Activated naive CD8-positive, alpha-beta T cell treated with anti-CD3 and anti-CD28 coated beads, Interleukin-2, amount 10 ng/mL, durations not matched to agents 7 days and 5 days (primary cell): ENCODE results near the gene FBN3. TPM values are rescaled to one million over a fixed set of nuclear protein-coding genes. Genes with fewer than 3 reads are reported as not detected.

Experiments
- ATAC-seq: fragments of 150-1000 bp; cut with Tn5 transposase; one replicate; pipeline ENCODE4 v1.10.0; 2021; ENCODE audit warnings: low read depth, moderate library complexity
- POLR2A ChIA-PET: fragments of 350-600 bp; sonication (Branson Sonifier 250); formaldehyde crosslinking; loops from one replicate; lab custom pipeline; 2021; ENCODE audit warnings: antibody characterized with exemption; lab: Charles Lee
- DNase-seq: peaks from one replicate; pipeline ENCODE4 v3.0.0; 2021
- H3K27ac Mint-ChIP-seq: one replicate; pipeline ENCODE4 v1.8.0; 2022; ENCODE audit warnings: mild to moderate bottlenecking, mixed read lengths
- H3K27me3 Mint-ChIP-seq: one replicate; pipeline ENCODE4 v1.8.0; 2022; ENCODE audit warnings: mild to moderate bottlenecking, moderate library complexity, mixed read lengths
- H3K36me3 Mint-ChIP-seq: one replicate; pipeline ENCODE4 v1.8.0; 2021; ENCODE audit warnings: mild to moderate bottlenecking, mixed read lengths
- H3K4me1 Mint-ChIP-seq: one replicate; pipeline ENCODE4 v1.8.0; 2021; ENCODE audit warnings: mixed read lengths
- H3K4me3 Mint-ChIP-seq: one replicate; pipeline ENCODE4 v1.8.0; 2022; ENCODE audit warnings: mild to moderate bottlenecking, moderate library complexity, mixed read lengths
- H3K9me3 Mint-ChIP-seq: one replicate; pipeline ENCODE4 v1.8.0; 2021; ENCODE audit warnings: mixed read lengths
- total RNA-seq, 2 experiments: library from RNA; stranded (reverse); gene quantifications; one replicate each; pipeline ENCODE4 v1.2.3, GENCODE V29; 2021

The FBN3 gene
- total RNA-seq, 2 experiments from 2014 or later = 0.03 to 0.50 TPM

GRCh38 chr19:8120636-8121480, 28.5 kb downstream of the FBN3 start:
- Mint-ChIP-seq H3K9me3 (no peaks in the 10 kb centered on the region), H3K27ac (no peak overlapping the region), H3K27me3 (peaks cover 2% of the 10 kb centered on the region), H3K36me3 (no peaks in the 10 kb centered on the region), H3K4me3 (no peak overlapping the region), H3K4me1 (peaks cover 3% of the 10 kb centered on the region)
- POLR2A ChIA-PET = no interaction called here
- DNase-seq = no peak
- no peak for ATAC-seq

- Mint-ChIP-seq H3K27ac (no peak overlapping the region), H3K36me3 (no peaks in the 10 kb centered on the region), H3K9me3 (no peaks in the 10 kb centered on the region), H3K4me3 (no peak overlapping the region), H3K4me1 (no peaks in the 10 kb centered on the region), H3K27me3 (peaks cover 5% of the 10 kb centered on the region)
- ATAC-seq (no peak), DNase-seq (no peak)
- POLR2A ChIA-PET = no interaction called here
Measured at GRCh38 chr19:8117991-8118390, 31.4 kb downstream of the FBN3 start.

DNA sequence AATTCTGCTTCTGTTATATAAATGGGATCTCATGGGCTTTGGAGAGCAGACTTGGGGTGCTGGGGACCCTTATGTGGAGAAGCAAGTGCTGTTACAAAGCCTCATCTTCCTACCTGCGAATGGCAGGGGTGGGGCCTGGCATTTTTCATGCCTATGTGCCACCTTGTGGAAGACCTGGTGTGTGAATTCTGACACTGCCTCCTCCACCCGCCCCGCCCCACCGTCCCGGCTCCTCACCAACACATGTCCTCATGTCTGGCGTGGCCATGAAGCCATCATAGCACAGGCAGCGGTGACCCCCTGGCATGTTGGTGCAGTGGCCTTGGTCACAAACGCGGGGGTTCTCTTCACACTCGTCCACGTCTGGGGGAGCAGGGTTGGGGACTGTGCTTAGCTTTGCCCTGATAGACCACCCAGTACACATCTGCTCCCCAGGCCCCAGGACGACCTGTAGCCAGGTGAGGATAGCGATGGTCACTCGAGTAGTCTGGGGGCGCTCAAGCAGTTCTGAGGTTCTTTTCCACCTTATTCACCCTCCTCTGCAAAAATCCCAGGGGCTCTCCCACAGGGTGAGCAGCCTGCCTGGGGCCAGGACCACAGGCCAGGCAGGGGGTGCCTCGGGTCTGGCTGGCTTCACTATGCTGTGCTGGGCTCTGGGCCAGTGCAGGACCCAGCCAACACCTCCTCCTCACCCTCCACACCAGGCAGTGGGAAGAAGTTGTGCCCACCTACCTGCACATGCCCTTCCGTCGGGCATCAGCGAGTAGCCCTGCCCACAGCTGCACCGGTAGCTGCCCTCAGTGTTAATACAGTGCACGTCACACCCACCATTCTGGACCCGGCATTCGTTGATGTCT, 32.7 kb downstream of the FBN3 start:
- Mint-ChIP-seq H3K4me3 (no peak overlapping the region), H3K9me3 (no peaks in the 10 kb centered on the region), H3K27ac (no peak overlapping the region), H3K27me3 (peaks cover 5% of the 10 kb centered on the region), H3K4me1 (no peaks in the 10 kb centered on the region), H3K36me3 (no peaks in the 10 kb centered on the region)
- POLR2A ChIA-PET = no interaction called here
- ATAC-seq (no peak), DNase-seq (no peak)

- Mint-ChIP-seq H3K4me3 (no peak overlapping the region), H3K4me1 (no peaks in the 10 kb centered on the region), H3K9me3 (no peaks in the 10 kb centered on the region), H3K27me3 (peaks cover 5% of the 10 kb centered on the region), H3K27ac (no peak overlapping the region), H3K36me3 (no peaks in the 10 kb centered on the region)
- ATAC-seq = no peak
- POLR2A ChIA-PET = no interaction called here
- DNase-seq = no peak
Measured at GRCh38 chr19:8115805-8116396, 33.5 kb downstream of the FBN3 start.

- ATAC-seq = no peak
- no peaks in the 10 kb centered on the region for H3K9me3 Mint-ChIP-seq
Measured at GRCh38 chr19:8113017-8113416, 36.4 kb downstream of the FBN3 start.

DNA sequence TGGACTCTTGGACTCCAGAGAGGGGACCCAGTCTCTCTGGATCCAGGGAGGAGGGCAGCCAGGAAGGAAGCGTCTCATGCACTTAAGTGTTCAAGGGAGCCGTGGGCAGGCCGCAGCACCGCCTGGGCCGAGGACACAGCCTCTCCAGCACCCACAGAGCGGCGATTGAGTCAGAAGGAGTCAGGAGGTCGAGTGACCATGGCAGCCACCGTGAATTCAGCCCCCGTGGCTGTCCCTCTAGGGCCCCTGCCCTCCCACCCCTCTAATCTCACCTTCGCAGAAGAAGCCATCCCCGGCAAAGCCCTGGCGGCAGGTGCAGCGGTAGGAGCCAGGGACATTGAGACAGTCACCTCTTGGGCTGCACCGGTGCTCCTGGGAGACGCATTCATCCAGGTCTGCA, 38.0 kb downstream of the FBN3 start:
- peaks cover 8% of the 10 kb centered on the region for H3K27me3 Mint-ChIP-seq

More at GRCh38 chr19:8113017-8113416, 36.4 kb downstream of the FBN3 start:
- Mint-ChIP-seq H3K4me3 (no peak overlapping the region), H3K27me3 (peaks cover 8% of the 10 kb centered on the region), H3K4me1 (no peaks in the 10 kb centered on the region), H3K27ac (no peak overlapping the region), H3K36me3 (no peaks in the 10 kb centered on the region)
- POLR2A ChIA-PET = no interaction called here
- no peak for DNase-seq

GRCh38 chr19:8110931-8111330, 38.5 kb downstream of the FBN3 start:
- Mint-ChIP-seq H3K4me1 (no peaks in the 10 kb centered on the region), H3K27me3 (peaks cover 8% of the 10 kb centered on the region), H3K4me3 (no peak overlapping the region), H3K9me3 (no peaks in the 10 kb centered on the region), H3K27ac (no peak overlapping the region), H3K36me3 (no peaks in the 10 kb centered on the region)
- DNase-seq (no peak), ATAC-seq (no peak)
- POLR2A ChIA-PET = no interaction called here

More for the DNA sequence above, 38.0 kb downstream of the FBN3 start:
- Mint-ChIP-seq H3K4me3 (no peak overlapping the region), H3K27ac (no peak overlapping the region), H3K36me3 (no peaks in the 10 kb centered on the region), H3K9me3 (no peaks in the 10 kb centered on the region), H3K4me1 (no peaks in the 10 kb centered on the region)
- POLR2A ChIA-PET = no interaction called here
- no peak for DNase-seq
- ATAC-seq = no peak

DNA sequence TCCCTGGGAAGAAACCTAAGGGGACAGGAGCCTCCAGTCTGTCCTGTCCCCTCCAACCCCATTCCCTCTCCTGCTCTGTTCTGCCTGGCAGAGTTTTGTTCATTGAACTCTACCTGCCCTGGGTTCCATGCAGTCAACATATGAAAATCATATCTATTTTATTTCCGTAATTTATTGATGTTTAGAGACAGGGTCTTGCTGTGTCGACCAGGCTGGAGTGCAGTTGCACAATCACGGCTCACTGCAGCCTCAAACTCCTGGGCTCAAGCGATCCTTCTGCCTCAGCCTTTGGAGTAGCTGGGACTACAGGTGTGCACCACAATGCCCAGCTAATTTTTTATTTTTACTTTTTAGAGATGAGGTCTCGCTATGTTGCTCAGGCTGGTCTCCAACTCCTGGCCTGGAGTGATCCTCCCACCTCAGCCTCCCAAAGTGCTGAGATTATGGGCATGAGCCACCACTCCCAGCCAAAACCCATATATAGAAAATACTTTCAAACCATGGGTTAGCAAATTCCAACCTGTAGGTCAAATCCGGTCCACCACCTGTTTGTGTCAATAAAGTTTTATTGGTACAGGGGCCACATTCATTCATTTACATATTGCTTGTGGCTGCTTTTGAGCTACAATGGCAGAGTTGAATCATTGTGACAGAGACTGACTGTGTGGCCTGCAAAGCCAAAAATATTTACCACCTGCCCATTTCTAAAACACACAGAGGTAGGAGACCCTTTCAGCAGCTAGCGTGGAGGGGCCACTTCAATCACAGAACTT, 39.3 kb downstream of the FBN3 start:
- H3K27ac Mint-ChIP-seq = no peak overlapping the region
- no peaks in the 10 kb centered on the region for H3K9me3 Mint-ChIP-seq
- H3K4me1 Mint-ChIP-seq = no peaks in the 10 kb centered on the region
- no peak for ATAC-seq
- no peak overlapping the region for H3K4me3 Mint-ChIP-seq
- no peak for DNase-seq
- H3K27me3 Mint-ChIP-seq = peaks cover 10% of the 10 kb centered on the region
- no peaks in the 10 kb centered on the region for H3K36me3 Mint-ChIP-seq
- POLR2A ChIA-PET = no interaction called here

- H3K27ac Mint-ChIP-seq = no peak overlapping the region
- DNase-seq (no peak), ATAC-seq (no peak)
- no peaks in the 10 kb centered on the region for H3K36me3 Mint-ChIP-seq
- H3K4me3 Mint-ChIP-seq = no peak overlapping the region
- POLR2A ChIA-PET = no interaction called here
- no peaks in the 10 kb centered on the region for H3K9me3 Mint-ChIP-seq
- no peaks in the 10 kb centered on the region for H3K4me1 Mint-ChIP-seq
- peaks cover 7% of the 10 kb centered on the region for H3K27me3 Mint-ChIP-seq
Measured at GRCh38 chr19:8109455-8109854, 39.9 kb downstream of the FBN3 start.

DNA sequence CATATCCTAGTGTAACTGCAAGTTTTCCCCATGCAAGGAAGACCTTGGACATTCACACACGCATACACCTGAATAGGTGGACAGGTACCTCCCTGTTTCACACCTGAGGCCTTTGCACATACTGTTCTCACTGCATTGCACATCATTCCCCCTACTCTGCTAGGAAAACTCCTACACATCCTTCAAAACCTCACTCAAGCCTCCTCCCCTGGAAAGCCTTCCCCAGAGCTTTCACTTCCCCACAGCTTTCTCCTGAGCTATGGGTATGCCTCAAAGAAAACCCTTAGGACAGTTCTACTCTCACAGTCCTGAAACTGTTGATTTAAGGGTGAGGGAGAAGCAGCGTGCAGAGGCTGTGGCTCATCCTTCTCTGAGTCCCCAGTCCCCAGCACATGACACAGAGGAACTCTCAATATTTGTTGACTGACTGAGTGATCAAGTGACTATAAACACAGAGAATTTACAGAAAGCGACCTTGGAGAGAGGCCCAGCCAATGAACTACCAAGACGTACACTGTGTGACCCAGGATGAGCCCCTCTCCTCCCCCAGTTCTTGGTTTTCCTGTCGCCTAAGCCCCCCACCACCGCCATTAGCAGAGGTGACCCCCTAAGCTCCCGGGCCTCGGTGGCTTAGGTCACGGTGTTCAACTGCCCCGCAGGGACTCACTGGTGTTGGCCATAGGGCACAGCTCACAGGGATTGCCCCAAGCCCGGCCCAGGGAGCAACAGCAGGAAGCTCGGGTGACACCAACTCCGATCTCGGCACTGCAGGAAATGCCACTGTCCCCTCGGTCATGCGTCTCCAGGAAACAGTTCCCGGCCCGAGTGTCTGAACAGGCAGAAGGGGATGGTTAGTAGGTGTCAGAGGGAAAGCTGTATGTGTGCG, 40.6 kb downstream of the FBN3 start:
- POLR2A ChIA-PET = no interaction called here
- no peaks in the 10 kb centered on the region for H3K36me3 Mint-ChIP-seq
- no peak overlapping the region for H3K27ac Mint-ChIP-seq
- H3K4me1 Mint-ChIP-seq = no peaks in the 10 kb centered on the region
- DNase-seq (no peak), ATAC-seq (no peak)
- H3K4me3 Mint-ChIP-seq = no peak overlapping the region
- no peaks in the 10 kb centered on the region for H3K9me3 Mint-ChIP-seq
- peaks cover 7% of the 10 kb centered on the region for H3K27me3 Mint-ChIP-seq

DNA sequence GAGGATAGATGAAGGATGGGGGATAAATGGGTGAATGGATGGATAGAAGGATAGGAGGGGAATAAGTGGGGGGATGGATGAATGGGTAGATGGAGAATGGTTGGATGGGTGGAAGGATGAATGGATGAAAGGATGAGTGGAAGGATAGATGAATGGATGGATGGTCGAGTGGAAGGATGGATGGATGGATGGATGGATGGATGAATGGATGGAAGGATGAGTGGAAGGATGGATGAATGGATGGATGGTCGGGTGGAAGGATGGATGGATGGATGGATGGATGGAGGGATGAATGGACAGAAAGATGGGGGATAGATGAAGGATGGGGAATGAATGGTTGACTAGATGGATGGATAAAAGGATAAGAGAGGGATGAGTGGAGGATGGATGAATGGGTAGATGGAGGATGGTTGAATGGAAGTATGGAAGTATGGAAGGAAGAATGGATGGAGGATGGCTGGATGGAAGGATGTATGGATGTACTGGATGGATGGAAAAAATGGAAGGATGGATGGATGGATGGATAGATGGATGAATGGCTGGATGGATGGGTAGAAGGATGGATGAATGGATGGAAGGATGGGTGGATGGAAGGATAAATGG, 42.0 kb downstream of the FBN3 start:
- DNase-seq = no peak
- POLR2A ChIA-PET = no interaction called here
- ATAC-seq = no peak
- Mint-ChIP-seq H3K27me3 (peaks cover 7% of the 10 kb centered on the region), H3K4me1 (no peaks in the 10 kb centered on the region), H3K9me3 (no peaks in the 10 kb centered on the region), H3K27ac (no peak overlapping the region), H3K4me3 (no peak overlapping the region), H3K36me3 (no peaks in the 10 kb centered on the region)

GRCh38 chr19:8105471-8105870, 43.9 kb downstream of the FBN3 start:
- H3K27ac Mint-ChIP-seq = no peak overlapping the region
- DNase-seq (no peak), ATAC-seq (no peak)
- no peak overlapping the region for H3K4me3 Mint-ChIP-seq
- H3K27me3 Mint-ChIP-seq = peaks cover 7% of the 10 kb centered on the region
- POLR2A ChIA-PET = no interaction called here
- no peaks in the 10 kb centered on the region for H3K4me1 Mint-ChIP-seq
- no peaks in the 10 kb centered on the region for H3K36me3 Mint-ChIP-seq
- no peaks in the 10 kb centered on the region for H3K9me3 Mint-ChIP-seq
